NT2/D1 (cell line): ENCODE results near the gene PLCD1.

ENCODE experiments used
- SUZ12 ChIP-seq: IDR thresholded peaks from 2 replicates; pipeline ENCODE4 v1.6.1; 2011; ENCODE audit not compliant: insufficient read length, insufficient read depth; ENCODE audit errors: extremely low read depth
- YY1 ChIP-seq: IDR thresholded peaks from 2 replicates; pipeline ENCODE4 v1.6.1; 2011; ENCODE audit not compliant: insufficient read length, insufficient read depth
- ZNF274 ChIP-seq: IDR thresholded peaks from 2 replicates; pipeline ENCODE4 v1.6.1; 2011; ENCODE audit warnings: mild to moderate bottlenecking, low read depth, low read length

GRCh38 chr3:38016410-38016809, 13.0 kb downstream of the PLCD1 start:
- no peak for TF ChIP-seq YY1
- TF ChIP-seq SUZ12, result no peak
- no peak for TF ChIP-seq ZNF274
